ENCODE results near the gene SH3BP4.

Gene SH3BP4

DNA sequence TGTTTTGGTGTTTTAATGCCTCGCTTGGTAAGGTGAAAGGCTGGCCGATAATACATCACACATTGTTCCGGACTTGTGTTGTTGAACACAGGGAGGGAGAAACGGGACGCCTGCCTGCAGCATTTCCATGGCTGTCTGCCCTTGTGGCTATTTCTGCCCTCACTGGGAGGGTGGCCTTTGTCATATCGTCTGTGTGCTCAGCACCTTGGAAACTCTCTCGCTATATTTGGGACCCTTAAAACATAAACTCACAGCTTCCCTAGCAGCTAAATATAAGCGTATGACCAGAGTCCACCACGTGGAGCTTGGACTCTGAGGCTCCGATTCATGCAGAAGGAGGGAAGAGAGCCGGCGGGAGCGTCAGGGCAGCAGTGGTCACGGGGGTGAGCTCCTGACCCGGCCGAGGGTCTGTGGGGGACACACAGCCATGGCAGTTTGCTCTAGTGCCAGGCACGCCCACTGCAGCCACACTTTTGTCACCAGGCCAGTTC lies 111.7 kb downstream of the SH3BP4 start:
- no peak for DNase-seq (ENCODE audit: low spot score)

DNA sequence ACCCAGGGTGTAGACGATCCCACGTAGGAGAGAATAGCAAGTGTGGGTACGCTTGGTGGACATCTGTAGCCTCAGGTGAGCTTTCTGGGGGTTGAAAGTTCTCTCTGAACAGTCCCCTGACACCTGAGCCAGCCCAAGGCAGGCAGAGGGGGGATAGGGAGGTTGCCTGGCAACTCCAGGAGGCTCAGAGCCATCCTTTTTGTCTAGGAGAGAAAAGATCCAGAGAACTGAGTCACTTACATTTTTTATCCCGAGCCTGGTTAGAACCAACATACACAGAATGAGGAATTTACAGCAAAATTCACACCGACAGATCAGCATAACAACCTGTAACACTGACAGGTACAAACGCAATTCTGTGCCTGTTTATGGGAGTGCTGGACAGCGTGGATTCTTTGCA lies 113.2 kb downstream of the SH3BP4 start:
- no peak for DNase-seq (ENCODE audit: low spot score)

DNA sequence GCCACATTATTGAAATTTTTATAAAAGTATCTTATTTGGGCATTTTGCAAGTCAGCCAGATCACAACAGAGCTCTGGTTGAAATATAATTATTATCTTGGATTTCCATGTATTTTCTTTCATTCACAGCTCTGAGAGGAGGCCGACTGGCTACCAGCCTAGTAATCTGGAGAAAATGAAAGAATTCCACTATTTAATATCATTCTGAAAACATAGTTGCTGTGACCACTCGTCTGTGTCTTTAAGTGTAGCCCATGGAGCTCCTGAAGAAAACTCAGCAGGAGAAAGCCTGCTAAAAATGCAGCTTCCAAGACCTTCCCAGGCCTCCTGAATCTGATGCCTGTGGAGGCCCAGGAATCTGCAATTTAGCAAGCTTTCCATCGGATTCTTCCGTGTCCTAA lies 114.7 kb downstream of the SH3BP4 start:
- no peak for DNase-seq (ENCODE audit: low spot score)

DNA sequence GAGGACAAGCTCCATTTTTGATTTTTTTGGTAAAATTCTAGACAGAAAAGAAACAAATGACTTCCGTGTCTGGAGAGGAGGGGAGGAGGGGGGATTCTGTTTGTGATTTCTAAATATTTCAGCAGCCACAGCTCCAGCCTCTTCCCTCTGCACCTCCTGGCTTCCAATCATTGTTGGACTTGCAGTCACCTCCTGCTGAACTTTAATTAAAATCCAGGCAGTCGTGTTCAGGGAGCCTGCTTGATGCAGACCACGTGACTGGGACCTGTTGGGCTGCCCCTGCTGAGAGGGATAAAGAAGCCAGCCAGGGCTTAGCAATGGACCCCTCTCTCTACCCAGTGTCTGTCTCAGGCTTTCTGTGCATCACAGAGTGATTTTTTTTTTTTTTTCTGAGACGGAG lies 115.1 kb downstream of the SH3BP4 start:
- DNase-seq (ENCODE audit: low spot score): no peak

DNA sequence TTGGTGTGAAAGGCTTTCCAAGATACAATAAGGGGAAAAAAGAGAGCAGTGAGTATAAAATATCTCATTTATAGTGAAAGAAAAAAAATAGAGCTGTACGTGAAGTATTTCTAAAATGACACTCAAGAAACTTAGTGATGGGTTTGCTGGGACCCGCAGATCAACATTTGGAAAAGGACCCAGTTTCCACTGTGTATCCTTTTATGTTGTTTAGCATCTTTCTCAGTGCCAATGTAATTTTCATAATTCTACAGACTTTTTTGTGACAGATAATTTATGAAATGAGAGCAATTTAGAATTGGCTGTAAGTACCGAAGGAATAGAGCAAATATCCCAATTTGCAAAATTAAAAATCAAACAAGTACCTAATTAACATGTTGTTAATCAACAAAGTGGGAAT lies 116.9 kb downstream of the SH3BP4 start:
- DNase-seq (ENCODE audit: low spot score): no peak

DNA sequence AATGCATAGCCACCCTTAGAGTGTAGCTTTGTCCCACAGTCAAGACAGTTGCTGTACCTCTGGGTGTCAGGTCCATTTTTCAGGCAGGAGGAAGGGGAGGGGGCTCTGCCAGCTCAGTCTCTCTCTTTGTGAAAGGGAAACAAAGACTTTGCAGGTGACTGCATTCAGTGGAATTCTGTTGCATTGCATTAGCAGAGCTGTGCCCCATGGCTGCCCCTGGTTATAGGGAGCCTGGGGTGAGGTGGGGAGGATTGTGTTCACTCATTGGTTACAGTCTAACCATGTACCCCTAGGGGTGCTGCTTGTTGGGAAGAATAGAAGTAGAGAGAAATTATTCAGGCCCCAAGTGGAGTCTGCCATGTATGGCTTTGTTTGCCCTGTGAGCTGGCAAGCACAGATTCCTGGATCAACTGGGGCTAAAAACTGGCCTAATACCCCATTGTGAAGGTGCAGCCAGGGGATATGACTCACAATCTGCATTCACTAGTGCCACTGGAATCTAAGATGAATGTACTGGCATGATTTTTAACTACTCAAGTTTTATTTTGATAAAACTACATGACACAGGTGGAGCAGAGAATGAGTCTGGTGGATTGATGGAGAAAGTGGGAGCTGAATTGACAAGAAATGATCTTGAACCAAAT lies 118.4 kb downstream of the SH3BP4 start:
- no peak for DNase-seq (ENCODE audit: low spot score)

DNA sequence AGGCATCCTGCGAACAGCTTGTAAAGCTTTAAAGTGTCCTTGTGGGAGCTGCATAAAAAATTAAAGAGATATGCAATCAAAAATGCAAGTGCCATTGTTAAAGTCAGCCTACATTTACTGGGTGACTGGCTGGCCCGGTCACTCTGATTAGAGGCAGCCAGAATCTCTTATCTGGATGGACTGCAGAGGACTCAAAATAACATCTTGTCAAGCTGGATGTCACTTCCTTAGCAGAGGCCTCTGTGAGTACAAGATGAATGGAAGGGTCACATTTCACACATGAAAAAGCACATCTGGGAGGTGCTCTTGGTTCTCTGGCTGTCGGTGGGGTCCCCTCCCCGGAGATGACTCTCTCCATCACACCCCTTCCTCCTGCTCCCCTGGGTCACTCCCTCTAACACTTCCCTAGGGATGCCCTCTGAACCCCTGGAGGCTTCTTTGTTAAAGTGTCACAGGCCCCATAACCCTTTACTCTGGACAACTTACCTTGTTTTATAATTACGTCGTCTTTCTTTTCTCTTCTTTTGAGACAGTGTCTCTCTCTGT lies 122.1 kb downstream of the SH3BP4 start:
- no peak for DNase-seq (ENCODE audit: low spot score)

DNA sequence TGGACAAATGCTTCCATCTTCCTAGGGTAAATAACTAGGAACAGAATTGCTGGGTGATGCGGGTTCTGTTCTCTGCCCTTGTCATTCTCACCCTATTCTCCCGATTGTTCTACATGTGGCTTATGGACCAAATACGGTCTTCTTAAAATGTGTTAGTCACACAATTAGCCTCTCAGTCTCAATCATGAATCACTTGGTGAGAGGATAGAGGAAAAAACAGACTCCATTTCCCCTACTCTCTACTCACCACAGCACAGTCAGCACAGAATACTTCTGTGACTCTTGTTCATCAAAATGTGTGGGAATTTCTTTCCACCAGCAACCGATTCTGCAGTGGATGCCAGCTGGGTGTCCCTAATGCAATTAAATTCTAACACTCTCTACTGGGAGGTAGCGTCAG lies 125.2 kb downstream of the SH3BP4 start:
- no peak for DNase-seq (ENCODE audit: low spot score)

DNA sequence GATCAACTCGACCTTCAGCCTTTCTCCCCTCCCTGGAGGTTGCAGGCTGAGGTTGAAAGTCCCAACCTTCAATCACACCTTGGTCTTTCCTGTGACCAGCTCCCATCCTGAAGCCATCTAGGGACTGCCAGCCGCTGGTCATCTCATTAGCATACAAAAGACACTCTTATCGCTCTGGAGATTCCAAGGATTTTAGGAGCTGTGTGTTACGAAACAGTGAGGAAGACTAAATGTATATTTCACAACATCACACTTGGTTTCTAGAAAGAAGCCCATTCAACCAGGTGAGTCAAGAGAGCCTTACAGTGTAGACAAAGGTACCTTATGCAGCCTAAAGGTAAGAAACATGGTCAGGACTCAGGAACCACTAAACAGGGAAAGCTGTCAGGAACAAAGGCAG lies 126.4 kb downstream of the SH3BP4 start:
- no peak for DNase-seq (ENCODE audit: low spot score)

DNA sequence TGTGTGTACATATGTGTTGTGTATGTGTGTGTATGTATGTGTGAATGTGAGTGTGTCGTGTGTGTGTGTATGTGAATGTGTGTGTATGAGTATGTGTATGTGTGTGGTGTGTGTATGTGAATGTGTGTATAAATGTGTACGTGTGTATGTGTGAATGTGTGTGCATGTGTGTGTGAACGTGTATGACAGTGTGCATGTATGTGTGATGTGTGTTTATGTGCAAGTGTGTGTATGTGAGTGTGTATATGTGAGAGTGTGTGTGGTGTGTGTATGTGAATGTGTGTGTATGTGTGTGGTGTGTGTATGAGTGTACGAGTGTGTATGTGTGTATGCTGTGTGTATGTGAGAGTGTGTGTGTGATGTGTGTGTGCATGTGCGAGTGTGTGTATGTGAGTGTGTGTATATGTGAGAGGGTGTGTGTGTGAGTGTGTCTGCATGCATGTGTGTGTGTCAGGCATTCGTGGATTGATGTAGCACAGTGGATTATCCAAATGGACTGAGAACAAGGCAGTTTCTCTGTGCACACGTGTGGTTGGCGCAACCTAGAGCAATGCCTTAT lies 127.2 kb downstream of the SH3BP4 start:
- DNase-seq (ENCODE audit: low spot score): no peak

DNA sequence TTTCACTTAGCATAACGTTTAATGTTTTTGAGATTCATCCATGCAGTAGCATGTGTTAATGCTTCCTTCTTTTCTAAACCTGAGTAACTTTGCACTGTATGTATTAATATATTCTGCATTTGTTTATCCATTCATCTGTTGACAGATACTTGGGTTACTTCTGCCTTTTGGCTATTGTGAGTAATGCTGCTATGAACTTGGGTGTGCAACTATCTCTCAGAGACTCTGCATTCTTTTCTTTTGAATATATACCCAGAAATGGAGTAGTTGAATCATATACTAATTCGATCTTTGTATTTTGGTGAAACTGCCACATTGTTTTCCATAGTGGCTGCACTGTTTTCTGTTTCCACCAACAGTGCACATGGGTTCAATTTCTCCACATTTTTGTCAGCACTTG lies 128.3 kb downstream of the SH3BP4 start:
- DNase-seq (ENCODE audit: low spot score): no peak

DNA sequence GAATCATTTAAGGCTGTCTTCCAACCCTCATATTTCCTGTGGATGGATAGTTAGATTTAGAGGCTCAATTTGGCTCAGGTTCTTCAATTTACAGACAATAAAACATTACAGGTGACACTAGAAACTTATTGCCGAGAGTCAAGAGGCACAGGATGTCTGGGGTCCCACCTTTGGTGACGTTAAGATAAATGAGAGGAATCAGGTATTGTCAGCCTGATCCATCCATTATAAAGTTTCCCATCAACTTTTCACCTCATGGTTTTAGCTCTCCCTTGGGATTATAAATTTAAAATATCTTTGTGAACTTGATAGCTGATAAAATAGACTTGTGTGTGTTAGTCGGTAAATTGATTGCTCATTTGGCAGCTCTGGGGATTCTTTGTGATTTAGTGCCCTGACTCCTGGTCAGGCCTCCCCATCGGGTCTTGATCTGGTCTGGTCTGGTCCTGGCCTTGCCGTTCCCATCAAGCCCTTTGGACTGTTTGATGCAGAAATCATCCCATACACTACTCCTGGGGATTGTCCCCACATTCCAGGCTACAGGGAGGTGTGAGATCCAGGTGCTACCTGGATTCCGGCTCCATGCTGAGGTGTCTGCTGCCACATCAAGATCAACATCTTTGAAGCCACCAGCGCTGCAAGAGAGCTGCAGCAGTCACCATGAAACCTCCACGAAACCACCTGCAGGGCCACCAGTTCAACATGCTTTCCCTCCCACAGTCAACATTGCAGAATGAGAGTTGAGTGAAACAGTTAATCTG lies 130.9 kb downstream of the SH3BP4 start:
- no peak for DNase-seq (ENCODE audit: low spot score)

DNA sequence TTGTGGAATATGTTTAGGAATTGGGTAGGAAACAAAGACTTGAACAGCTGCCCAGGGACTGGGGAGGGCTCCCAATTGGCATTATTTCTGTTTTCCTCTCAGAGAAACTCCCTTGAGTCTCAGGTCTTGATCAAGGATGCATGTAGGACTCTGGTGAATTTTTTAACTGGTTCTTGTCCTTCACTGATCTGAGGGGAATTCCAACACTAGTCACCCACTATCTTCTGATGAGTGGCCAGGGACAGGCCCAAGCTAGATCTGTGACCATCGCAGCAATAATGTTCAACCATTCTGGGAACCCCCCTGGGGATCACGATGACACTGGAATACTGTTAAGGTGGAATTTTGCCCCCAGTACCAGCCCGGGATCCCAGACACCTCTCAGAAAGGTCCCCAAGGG lies 132.0 kb downstream of the SH3BP4 start:
- no peak for DNase-seq (ENCODE audit: low spot score)

DNA sequence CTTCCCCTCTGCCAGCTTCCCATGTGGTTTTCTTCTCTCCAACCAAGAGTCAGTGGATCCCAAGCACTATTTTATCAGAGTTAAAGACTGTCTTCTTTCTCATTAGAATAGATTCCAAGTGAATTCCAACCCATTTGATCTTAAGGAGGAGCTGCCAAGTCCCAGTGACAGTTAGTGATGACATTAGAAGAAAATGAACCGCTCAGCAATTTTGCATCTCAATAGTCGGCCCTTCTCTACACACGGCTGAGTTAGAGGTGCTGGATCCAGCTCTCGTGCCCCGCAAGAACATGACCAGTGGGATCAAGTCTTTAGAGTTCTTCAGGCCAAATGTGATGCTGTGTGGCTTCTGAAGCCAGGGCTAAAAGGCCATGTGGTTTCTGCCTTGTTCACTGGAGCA lies 132.6 kb downstream of the SH3BP4 start:
- DNase-seq (ENCODE audit: low spot score): no peak

DNA sequence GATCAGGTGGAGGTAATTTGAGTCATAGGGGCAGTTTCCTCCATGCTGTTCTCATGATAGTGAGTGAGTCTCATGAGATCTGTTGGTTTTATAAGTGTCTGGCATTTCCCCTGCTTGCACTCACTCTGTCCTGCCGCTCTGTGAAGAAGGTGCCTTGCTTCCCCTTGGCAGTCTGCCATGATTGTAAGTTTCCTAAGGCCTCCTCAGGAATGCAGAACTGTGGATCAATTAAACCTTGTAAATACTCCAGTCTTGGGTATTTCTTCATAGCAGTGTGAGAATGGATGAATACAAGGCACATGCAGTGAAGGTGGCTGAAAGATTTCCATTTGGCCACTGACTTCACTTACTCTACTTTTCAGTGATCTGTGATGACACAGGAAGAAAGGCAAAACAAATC lies 133.7 kb downstream of the SH3BP4 start:
- no peak for DNase-seq (ENCODE audit: low spot score)

DNA sequence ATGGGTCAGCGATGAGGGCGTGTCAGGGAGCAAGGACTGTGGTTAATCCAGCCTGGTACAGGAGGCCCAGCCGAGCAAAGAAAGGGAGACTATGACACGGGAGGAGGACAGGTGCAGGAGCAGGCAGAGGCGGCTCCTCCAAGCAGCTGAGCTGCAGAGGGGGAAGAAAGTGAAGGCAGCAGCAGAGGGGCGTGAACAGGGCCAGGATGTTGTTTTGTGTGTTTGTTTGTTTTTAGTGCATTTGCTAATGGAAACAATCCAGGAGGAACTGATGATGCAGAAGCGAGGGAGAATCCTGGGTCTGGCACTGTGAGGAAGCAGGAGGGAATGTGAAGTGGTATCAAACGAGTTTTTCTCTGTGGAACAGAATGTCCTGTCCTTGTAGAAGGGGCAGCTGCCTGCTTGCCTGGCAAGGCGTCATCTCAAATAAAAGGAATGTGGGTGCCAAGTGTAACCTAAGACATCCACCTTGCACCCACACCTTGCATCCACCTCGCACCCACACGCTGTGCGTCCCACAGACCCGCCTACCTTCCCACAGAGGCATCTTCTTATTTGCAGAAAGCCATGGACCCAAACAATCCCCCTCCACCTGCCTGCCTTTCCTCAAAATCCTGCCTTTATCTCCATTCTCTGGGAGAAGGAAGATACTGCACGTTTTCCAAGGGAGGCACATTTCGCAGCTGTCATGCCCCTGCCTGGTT lies 134.8 kb downstream of the SH3BP4 start:
- no peak for DNase-seq (ENCODE audit: low spot score)

DNA sequence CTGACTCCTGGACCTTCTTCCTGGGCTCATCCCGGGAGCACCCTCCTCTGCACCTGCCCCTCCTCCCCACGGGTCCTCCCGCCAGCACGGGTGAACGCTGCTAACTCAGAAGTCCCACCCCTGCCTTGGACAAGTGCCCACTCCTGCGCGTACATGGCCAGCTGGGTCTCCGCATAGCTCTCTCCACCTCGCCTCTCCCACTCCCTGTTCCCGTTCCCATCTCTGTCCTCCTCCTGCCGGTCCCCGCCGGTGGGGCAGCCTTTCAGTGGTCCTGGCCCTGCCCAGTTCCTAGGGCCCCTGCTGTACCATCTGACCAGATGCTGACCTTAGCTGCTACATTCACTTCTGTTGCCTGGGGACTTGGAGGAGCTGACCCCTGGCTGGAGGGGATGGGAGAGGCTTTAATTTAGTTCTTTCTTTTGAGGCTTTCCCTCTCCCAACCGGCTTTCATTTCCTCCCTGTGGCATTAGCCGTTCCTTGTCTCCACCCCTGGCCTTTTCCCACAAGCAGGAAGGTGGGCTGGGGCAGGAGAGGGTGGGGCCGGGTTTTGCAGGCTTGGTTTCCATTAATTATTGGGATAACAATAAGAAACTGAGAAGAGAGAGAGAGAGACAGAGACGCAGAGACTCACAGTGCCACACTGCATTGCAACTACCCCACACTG lies 136.1 kb downstream of the SH3BP4 start:
- no peak for DNase-seq (ENCODE audit: low spot score)

DNA sequence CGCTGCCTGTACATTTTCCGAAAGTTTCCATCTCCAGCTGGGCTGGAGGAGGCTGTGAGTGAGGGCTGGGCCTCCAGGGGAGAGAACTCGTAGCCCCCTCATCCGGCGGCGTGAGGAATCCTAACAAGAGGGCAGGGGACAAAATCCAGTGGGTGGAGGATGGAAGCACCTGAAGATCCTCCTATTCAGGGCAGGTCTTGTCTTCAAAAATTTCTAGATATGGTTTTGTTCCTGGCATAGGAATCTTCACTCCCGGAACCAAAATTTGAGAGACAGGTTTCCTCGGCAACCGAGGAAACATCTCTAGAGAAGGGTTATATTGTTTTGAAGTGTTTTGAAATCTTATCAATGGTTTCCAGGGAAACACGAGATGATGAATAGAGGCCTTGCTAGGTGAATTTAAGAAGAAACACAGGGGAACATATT lies 136.7 kb downstream of the SH3BP4 start:
- DNase-seq (ENCODE audit: low spot score): no peak

DNA sequence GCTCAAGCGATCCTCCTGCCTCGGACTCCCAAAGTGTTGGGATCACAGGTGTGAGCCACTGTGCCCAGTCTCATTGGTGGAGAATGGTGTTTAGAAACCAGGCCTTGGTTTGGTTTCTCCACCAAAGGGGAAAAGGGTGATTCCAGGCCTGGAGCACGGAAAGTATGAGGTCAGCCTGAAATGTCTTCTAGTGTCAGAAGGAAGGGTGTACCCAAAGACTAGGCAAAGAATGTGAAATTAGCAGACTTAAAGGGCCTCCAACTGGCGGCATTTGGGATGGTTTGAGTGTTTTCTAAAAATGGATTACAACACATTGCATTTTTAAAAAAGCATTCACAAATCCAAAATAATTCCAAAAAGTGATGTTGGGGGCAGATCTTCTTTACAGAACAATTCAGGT lies 139.6 kb downstream of the SH3BP4 start:
- DNase-seq (ENCODE audit: low spot score): no peak

DNA sequence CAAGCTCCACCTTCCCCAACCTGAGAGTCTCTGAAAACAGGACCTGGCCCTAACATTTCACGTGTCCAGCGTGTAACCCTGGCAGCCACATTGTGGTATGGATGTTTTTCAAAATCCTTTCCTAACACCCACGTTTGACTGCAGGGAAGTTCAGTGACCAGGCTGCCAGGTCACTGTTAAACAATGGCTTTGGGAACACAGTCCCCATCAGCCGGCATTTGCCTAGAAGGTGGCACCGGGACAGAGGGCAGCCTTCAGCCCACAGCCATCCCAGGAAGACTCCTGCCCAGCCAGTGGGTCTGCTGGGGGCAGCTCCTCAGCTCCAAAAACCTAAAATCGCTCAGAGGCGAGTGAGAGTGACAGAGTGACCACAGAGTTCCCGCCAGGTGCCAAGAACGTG lies 140.2 kb downstream of the SH3BP4 start:
- DNase-seq (ENCODE audit: low spot score): no peak

DNA sequence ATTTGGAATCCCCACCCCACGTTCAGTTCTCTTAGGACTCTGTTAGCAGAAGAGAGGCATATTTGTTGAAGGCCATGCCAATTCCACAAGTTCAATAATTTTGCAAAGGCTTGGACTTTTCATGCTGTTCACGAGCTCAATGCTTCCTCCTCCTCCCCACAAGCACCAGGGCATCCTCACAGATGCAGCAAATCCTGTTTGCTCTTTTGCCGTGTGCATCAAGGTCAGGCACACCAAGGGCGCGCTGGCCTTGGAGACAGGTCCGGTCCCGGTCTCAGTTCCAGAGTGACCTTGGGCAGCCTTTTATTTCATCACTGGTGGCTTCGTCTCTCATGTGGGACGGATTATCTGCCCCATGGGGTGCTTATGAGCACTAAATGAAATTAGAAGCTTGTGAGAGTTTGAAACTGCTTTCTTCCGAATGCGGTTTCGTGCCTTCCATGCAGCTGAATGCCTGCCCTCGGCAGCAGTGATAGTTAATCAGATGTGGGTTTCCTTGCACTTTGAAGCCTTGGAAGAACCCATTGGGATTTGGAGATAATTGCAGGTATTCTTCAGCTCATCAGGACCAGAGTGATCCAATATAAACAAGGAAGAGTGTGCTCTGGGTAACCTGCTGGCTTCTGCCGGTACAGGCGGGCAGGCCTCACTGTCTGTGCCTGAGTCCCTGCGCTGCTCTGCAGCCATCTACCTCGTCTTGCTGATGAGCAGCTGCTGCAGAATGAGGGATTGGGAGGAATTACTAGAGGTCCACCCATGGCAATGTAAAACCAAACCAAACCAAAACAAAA lies 140.8 kb downstream of the SH3BP4 start:
- no peak for DNase-seq (ENCODE audit: low spot score)
